ENCODE data around the gene ZSCAN21. TPM values are rescaled to one million over a fixed set of nuclear protein-coding genes. Genes with fewer than 3 reads are reported as not detected.

Gene ZSCAN21
- polyA plus RNA-seq, 3 donors, result 1.5 to 4.6 (median 4.4) TPM

DNA sequence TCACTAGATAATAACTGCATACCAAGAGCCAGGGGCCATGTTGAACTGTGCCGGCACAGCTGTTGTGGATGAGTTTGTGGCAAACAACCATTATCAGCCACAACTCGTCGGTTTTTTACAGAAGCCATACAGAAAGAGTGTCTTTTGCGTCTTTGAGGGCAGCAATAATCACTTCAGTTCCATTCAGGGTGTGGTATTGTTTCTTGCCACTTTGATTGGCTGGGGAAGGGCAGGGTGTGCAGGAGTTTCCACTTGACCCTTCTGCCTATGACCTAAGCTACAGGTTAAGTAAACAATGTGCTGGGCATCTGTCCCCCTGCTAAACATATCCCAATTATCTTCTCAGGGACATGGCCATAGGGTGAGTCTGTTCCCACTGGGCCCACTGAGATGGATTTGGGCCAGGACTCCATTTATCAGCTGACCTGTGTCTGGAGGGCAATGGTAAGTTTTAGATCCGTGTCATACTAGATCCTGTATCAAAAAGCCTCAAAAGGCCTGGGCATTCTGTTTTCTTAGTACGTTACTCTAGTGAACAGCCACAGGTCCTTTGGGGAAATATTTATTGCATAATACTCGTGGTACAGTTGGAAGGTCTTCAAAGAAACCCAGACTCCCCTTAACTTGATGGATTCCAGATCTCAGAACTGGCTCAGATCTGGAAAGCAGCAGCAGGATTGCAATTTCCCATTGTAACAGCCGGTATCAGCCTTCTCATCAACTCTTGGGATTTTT lies 16.0 kb downstream of the ZSCAN21 start:
- intact Hi-C loops (cut with micrococcal nuclease), result no loop called here
- TF ChIP-seq, protein P1, sequence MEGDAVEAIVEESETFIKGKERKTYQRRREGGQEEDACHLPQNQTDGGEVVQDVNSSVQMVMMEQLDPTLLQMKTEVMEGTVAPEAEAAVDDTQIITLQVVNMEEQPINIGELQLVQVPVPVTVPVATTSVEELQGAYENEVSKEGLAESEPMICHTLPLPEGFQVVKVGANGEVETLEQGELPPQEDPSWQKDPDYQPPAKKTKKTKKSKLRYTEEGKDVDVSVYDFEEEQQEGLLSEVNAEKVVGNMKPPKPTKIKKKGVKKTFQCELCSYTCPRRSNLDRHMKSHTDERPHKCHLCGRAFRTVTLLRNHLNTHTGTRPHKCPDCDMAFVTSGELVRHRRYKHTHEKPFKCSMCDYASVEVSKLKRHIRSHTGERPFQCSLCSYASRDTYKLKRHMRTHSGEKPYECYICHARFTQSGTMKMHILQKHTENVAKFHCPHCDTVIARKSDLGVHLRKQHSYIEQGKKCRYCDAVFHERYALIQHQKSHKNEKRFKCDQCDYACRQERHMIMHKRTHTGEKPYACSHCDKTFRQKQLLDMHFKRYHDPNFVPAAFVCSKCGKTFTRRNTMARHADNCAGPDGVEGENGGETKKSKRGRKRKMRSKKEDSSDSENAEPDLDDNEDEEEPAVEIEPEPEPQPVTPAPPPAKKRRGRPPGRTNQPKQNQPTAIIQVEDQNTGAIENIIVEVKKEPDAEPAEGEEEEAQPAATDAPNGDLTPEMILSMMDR (IDR thresholded peaks at IDR 0.05), result no peak
- Histone ChIP-seq H3K4me3 (replicated peaks in 1 of 3; ENCODE audit: low read depth in 2 of 3, low read length in 3 of 3) (no peak overlapping the region), H3K4me2 (replicated peaks; ENCODE audit: extremely low read depth, low read length, poor library complexity, severe bottlenecking) (no peak overlapping the region), H3K36me3 (replicated peaks in 1 of 2; ENCODE audit: control insufficient read depth in 1 of 2, insufficient read depth in 2 of 2, low read length in 2 of 2) (peaks cover 27 to 66% of the 10 kb centered on the region in 2 donors), H4K20me1 (ENCODE audit: insufficient read depth, low read length) (no peaks in the 10 kb centered on the region), H3K4me1 (ENCODE audit: control insufficient read depth in 1 of 2, insufficient read depth in 2 of 2, low read length in 2 of 2) (no peaks in the 10 kb centered on the region), H3K27ac (ENCODE audit: low read depth in 1 of 2, low read length in 2 of 2) (no peak overlapping the region), H3K79me2 (ENCODE audit: insufficient read depth, low read length) (no peaks in the 10 kb centered on the region), H3K9me3 (replicated peaks in 1 of 2; ENCODE audit: control insufficient read depth in 1 of 2, insufficient read depth in 1 of 2, low read length in 2 of 2) (peaks cover 7 to 9% of the 10 kb centered on the region in 2 donors), H2AFZ (ENCODE audit: insufficient read depth, low read depth, low read length, poor library complexity, severe bottlenecking) (no peak overlapping the region), H3K27me3 (ENCODE audit: control insufficient read depth in 2 of 2, insufficient read depth in 2 of 2, low read length in 2 of 2) (no peaks in the 10 kb centered on the region), H3K9ac (ENCODE audit: insufficient read depth, low read length, poor library complexity, severe bottlenecking) (no peak overlapping the region)
- Mint-ChIP-seq H3K27me3 (ENCODE audit: low read depth in 3 of 3) (peaks cover 0 to 3% (median 1%) of the 10 kb centered on the region in 3 donors), H3K9me3 (peaks cover 2 to 9% (median 5%) of the 10 kb centered on the region in 7 donors), H3K4me3 (no peak overlapping the region), H3K27ac (peak overlapping the region in 1 of 7 donors; percentile 40), H3K36me3 (peaks cover 41 to 73% of the 10 kb centered on the region in 2 donors), H3K4me1 (no peaks in the 10 kb centered on the region)
- DNase-seq, result no peak
- no CpG with 5 or more reads among the region's 8 CpGs for WGBS (ENCODE audit: insufficient coverage)

DNA sequence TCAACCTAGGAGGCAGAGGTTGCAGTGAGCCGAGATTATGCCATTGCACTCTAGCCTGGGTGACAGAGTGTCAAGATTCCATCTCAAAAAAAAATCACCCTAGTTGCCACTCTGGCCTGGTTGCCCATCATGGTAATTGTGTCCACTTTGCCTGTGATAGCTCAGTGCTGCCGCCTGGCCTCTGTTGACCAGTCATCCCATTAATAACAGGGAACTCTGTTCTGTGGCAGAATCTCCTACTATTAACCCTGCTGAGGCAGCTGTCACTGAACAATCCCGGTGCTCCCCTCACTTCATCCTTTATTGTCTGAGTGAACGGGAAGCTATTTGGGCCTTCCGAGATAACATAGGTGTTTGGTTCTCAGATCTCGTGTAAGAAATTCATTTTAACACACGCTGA lies 17.4 kb downstream of the ZSCAN21 start:
- H4K20me1 ChIP-seq (ENCODE audit: insufficient read depth, low read length), result no peaks in the 10 kb centered on the region
- Mint-ChIP-seq H3K27ac (peak overlapping the region in 3 of 7 donors; percentile 10 to 36 (median 35)), H3K4me3 (no peak overlapping the region), H3K9me3 (peaks cover 16 to 21% (median 18%) of the 10 kb centered on the region in 7 donors), H3K36me3 (peaks cover 45 to 73% of the 10 kb centered on the region in 2 donors), H3K4me1 (no peaks in the 10 kb centered on the region), H3K27me3 (ENCODE audit: low read depth in 3 of 3) (peaks cover 0 to 9% (median 1%) of the 10 kb centered on the region in 3 donors)
- no peak for DNase-seq
- no peaks in the 10 kb centered on the region for H3K4me1 ChIP-seq (ENCODE audit: control insufficient read depth in 1 of 2, insufficient read depth in 2 of 2, low read length in 2 of 2)
- no peak overlapping the region for H3K4me2 ChIP-seq (replicated peaks; ENCODE audit: extremely low read depth, low read length, poor library complexity, severe bottlenecking)
- TF ChIP-seq, protein P1 (IDR thresholded peaks at IDR 0.05), result no peak
- peaks cover 40 to 66% of the 10 kb centered on the region in 2 donors for H3K36me3 ChIP-seq (replicated peaks in 1 of 2; ENCODE audit: control insufficient read depth in 1 of 2, insufficient read depth in 2 of 2, low read length in 2 of 2)
- H3K27ac ChIP-seq (ENCODE audit: low read depth in 1 of 2, low read length in 2 of 2), result no peak overlapping the region
- no peak overlapping the region for H3K9ac ChIP-seq (ENCODE audit: insufficient read depth, low read length, poor library complexity, severe bottlenecking)
- H3K27me3 ChIP-seq (ENCODE audit: control insufficient read depth in 2 of 2, insufficient read depth in 2 of 2, low read length in 2 of 2), result no peaks in the 10 kb centered on the region
- no peak overlapping the region for H3K4me3 ChIP-seq (replicated peaks in 1 of 3; ENCODE audit: low read depth in 2 of 3, low read length in 3 of 3)
- H3K9me3 ChIP-seq (replicated peaks in 1 of 2; ENCODE audit: control insufficient read depth in 1 of 2, insufficient read depth in 1 of 2, low read length in 2 of 2), result peaks cover 21 to 22% of the 10 kb centered on the region in 2 donors
- H2AFZ ChIP-seq (ENCODE audit: insufficient read depth, low read depth, low read length, poor library complexity, severe bottlenecking), result no peak overlapping the region
- H3K79me2 ChIP-seq (ENCODE audit: insufficient read depth, low read length), result no peaks in the 10 kb centered on the region
- intact Hi-C loops (cut with micrococcal nuclease), result no loop called here
- 98% methylated on average over 6 of the region's 7 CpGs for WGBS (ENCODE audit: insufficient coverage)
